ENCODE results near the gene KDM7A.

KDM7A gene

GRCh38 chr7:140060243-140060630 is 116.5 kb downstream of the KDM7A start:
- H3K27me3 ChIP-seq (ENCODE audit: insufficient read depth, poor library complexity, severe bottlenecking): peaks cover 19% of the 10 kb centered on the region
- H3K4me3 ChIP-seq (replicated peaks; ENCODE audit: insufficient read depth, low read length): no peak overlapping the region
- H3K27ac ChIP-seq (replicated peaks): no peak overlapping the region
- TF ChIP-seq SPI1 (IDR thresholded peaks at IDR 0.05; ENCODE audit: borderline replicate concordance, low read depth): no peak
- no peak for TF ChIP-seq CTCF (IDR thresholded peaks at IDR 0.05; ENCODE audit: insufficient read depth, low read length)
- TF ChIP-seq POLR2AphosphoS5 (IDR thresholded peaks at IDR 0.05; ENCODE audit: low read depth): no peak
- TF ChIP-seq GABPA (IDR thresholded peaks at IDR 0.05; ENCODE audit: low read depth): no peak
- TF ChIP-seq REST (IDR thresholded peaks at IDR 0.05; ENCODE audit: insufficient replicate concordance, low read depth): no peak
- no peak for DNase-seq (ENCODE audit: low read depth in 1 of 2, low spot score in 1 of 2)

- H3K4me3 ChIP-seq (replicated peaks; ENCODE audit: insufficient read depth, low read length): no peak overlapping the region
- H3K27ac ChIP-seq (replicated peaks): no peak overlapping the region
- DNase-seq (ENCODE audit: low read depth in 1 of 2, low spot score in 1 of 2): no peak
Measured at GRCh38 chr7:140059273-140060242, 117.2 kb downstream of the KDM7A start.

More at GRCh38 chr7:140059273-140060242, 117.2 kb downstream of the KDM7A start:
- TF ChIP-seq REST (IDR thresholded peaks at IDR 0.05; ENCODE audit: insufficient replicate concordance, low read depth) (no peak), CTCF (IDR thresholded peaks at IDR 0.05; ENCODE audit: insufficient read depth, low read length) (no peak), POLR2AphosphoS5 (IDR thresholded peaks at IDR 0.05; ENCODE audit: low read depth) (no peak), GABPA (IDR thresholded peaks at IDR 0.05; ENCODE audit: low read depth) (no peak), SPI1 (IDR thresholded peaks at IDR 0.05; ENCODE audit: borderline replicate concordance, low read depth) (no peak)
- peaks cover 19% of the 10 kb centered on the region for H3K27me3 ChIP-seq (ENCODE audit: insufficient read depth, poor library complexity, severe bottlenecking)
